ENCODE results near the gene FARSA. TPM values are rescaled to one million over a fixed set of nuclear protein-coding genes. Genes with fewer than 3 reads are reported as not detected.
"Not testable (repeated sequence)": the region's sequence is repeated elsewhere in the genome, so short reads cannot be mapped to it uniquely, and the experiment has no call there.

Gene FARSA
- total RNA-seq, 3 donors from 2014 or later, result 44.1 to 54.0 (median 48.1) TPM

GRCh38 chr19:12953138-12953798 is 19.8 kb upstream of the FARSA start:
- intact Hi-C loops (cut with DNase I, micrococcal nuclease), result no loop called here
- H3K36me3 ChIP-seq (ENCODE audit: low read depth), result peaks cover 7% of the 10 kb centered on the region
- H3K4me1 ChIP-seq (ENCODE audit: low read depth), result peaks cover 30% of the 10 kb centered on the region

GRCh38 chr19:12952488-12953137 is 19.1 kb upstream of the FARSA start:
- no peak for ATAC-seq
- no peak for DNase-seq
- no peak for TF ChIP-seq CTCF (IDR thresholded peaks at IDR 0.05)
- intact Hi-C loops (cut with DNase I, micrococcal nuclease), result no loop called here
- peaks cover 30% of the 10 kb centered on the region for H3K4me1 ChIP-seq (ENCODE audit: low read depth)
- no peaks in the 10 kb centered on the region for H3K9me3 ChIP-seq
- no peak overlapping the region for H3K4me3 ChIP-seq
- peaks cover 8% of the 10 kb centered on the region for H3K36me3 ChIP-seq (ENCODE audit: low read depth)

More at GRCh38 chr19:12953138-12953798, 19.8 kb upstream of the FARSA start:
- no peak overlapping the region for H3K4me3 ChIP-seq
- ATAC-seq (no peak), DNase-seq (no peak)
- TF ChIP-seq CTCF (IDR thresholded peaks at IDR 0.05), result no peak
- H3K9me3 ChIP-seq, result no peaks in the 10 kb centered on the region

- DNase-seq; H3K36me3 ChIP-seq (ENCODE audit: low read depth); intact Hi-C loops (cut with DNase I, micrococcal nuclease); H3K4me3 ChIP-seq; ATAC-seq; H3K9me3 ChIP-seq: not testable (repeated sequence)
- peaks cover 34% of the 10 kb centered on the region for H3K4me1 ChIP-seq (ENCODE audit: low read depth)
Observed at GRCh38 chr19:12952050-12952449, 18.5 kb upstream of the FARSA start.

- DNase-seq, result no peak
- ATAC-seq, result no peak
- Histone ChIP-seq H3K4me1 (ENCODE audit: low read depth) (peaks cover 23% of the 10 kb centered on the region), H3K9me3 (no peaks in the 10 kb centered on the region), H3K4me3 (no peak overlapping the region), H3K36me3 (ENCODE audit: low read depth) (peaks cover 8% of the 10 kb centered on the region)
- intact Hi-C loops (cut with DNase I, micrococcal nuclease), result loop anchor here in 1 of 2 donors (10.0 kb wide), 1 partner anchor 65 kb away; the partner anchor contains the start of genes DNASE2 and KLF1
- no peak for TF ChIP-seq CTCF (IDR thresholded peaks at IDR 0.05)
Observed at GRCh38 chr19:12949363-12950283, 16.1 kb upstream of the FARSA start.

- intact Hi-C loops (cut with DNase I, micrococcal nuclease), result loop anchor here in 1 of 2 donors (10.0 kb wide), 1 partner anchor 64 kb away; the partner anchor contains the start of genes DNASE2 and KLF1
- H3K36me3 ChIP-seq (ENCODE audit: low read depth), result peaks cover 8% of the 10 kb centered on the region
- peaks cover 15% of the 10 kb centered on the region for H3K4me1 ChIP-seq (ENCODE audit: low read depth)
- H3K4me3 ChIP-seq, result no peak overlapping the region
- no peak for TF ChIP-seq CTCF (IDR thresholded peaks at IDR 0.05)
- DNase-seq (no peak), ATAC-seq (no peak)
- no peaks in the 10 kb centered on the region for H3K9me3 ChIP-seq
Observed at GRCh38 chr19:12948612-12949362, 15.3 kb upstream of the FARSA start.

Measured in mucosa of descending colon (tissue), 3 donors.